GM10266 (cell line): Measurements from ENCODE around the gene UNC79.

Experiments used
- DNase-seq: peaks from one replicate; pipeline ENCODE4 v3.0.0; 2012; ENCODE audit errors: extremely low spot score
- TF ChIP-seq, protein P1 (sequence below): IDR thresholded peaks from 2 replicates; pipeline ENCODE4 v1.5.1; 2012; ENCODE audit warnings: mild to moderate bottlenecking, low read depth; ENCODE audit not compliant: control insufficient read depth, insufficient read depth; ENCODE audit errors: missing control alignments

Gene UNC79

GRCh38 chr14:93727039-93727740, 296.5 kb downstream of the UNC79 start:
- TF ChIP-seq, protein P1, sequence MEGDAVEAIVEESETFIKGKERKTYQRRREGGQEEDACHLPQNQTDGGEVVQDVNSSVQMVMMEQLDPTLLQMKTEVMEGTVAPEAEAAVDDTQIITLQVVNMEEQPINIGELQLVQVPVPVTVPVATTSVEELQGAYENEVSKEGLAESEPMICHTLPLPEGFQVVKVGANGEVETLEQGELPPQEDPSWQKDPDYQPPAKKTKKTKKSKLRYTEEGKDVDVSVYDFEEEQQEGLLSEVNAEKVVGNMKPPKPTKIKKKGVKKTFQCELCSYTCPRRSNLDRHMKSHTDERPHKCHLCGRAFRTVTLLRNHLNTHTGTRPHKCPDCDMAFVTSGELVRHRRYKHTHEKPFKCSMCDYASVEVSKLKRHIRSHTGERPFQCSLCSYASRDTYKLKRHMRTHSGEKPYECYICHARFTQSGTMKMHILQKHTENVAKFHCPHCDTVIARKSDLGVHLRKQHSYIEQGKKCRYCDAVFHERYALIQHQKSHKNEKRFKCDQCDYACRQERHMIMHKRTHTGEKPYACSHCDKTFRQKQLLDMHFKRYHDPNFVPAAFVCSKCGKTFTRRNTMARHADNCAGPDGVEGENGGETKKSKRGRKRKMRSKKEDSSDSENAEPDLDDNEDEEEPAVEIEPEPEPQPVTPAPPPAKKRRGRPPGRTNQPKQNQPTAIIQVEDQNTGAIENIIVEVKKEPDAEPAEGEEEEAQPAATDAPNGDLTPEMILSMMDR, result no peak
- DNase-seq, result no peak

DNA sequence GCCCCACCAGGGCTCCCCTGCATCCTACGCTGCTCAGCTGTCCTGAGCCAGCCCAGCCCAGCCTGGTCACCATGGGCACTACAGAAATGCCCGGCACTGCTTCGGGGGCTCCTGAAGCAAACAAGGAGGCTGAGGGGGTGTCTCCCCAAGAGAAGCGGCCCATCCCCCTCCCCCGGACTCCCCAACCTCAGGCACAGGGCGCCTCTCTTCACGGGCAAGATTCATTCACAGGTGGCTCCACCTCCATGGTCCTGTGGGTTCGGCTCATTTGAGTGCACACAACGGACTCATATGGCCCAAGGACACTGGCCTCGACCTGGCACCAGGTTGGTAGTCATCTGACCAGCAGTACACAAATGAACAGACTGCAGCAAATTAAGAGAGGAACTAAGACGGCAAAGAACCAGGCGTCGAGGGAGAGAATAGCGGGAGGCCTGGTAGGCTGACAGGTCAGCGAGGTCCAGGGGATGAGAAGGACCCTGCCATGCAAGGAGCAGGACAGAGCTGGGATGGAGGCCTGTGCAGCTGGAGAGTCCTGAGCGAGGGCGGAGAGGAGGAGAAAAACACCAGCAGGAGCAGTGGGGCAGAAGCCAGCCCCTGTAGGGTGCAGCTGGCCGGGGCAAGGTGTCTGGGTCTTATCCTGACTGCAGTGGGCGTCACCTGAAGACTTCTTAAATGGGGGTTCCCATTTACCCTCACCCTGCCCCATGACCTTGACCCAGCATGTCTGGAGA, 297.3 kb downstream of the UNC79 start:
- no peak for DNase-seq
- TF ChIP-seq, protein P1, result no peak

DNA sequence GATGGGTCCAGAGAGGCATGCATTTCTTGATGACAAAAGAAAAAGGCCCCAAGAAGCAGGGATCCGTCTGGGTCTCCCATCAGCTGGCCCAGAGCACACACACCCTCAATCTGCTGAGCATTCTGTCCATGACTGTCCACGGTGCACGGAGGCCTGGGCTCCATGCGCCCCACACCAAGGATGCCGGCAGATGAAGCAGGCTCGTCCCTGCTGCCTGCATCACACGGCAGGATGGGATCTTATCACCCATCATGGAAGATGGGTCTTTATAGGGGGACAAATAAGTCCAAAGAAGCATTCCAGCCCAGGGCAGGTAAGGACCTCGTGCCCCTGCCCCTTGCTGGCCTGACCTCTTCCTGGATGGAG, 297.9 kb downstream of the UNC79 start:
- TF ChIP-seq, protein P1, result no peak

DNA sequence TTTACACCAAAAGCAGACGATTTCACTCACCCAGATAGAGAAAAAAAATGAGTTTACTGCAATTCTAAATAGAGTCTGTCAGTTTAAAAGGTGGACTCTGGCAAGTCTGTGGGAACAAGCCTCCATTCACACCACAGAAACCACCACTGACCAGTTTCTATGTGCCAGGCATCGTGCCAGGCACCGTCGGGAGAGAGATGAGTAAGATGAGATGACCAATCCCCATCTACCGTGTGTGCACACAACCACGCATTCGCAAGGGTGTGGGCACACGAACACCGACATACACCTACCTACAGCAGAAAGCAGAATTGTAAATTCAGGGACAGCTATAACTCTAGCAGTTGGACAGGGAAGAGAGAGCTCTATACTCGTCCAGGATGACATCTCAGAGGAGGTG, 299.3 kb downstream of the UNC79 start:
- DNase-seq, result no peak
- TF ChIP-seq, protein P1, result no peak

More for the DNA sequence above, 297.9 kb downstream of the UNC79 start:
- no peak for DNase-seq

GRCh38 chr14:93731753-93732152, 301.0 kb downstream of the UNC79 start:
- no peak for DNase-seq
- TF ChIP-seq, protein P1, result no peak

DNA sequence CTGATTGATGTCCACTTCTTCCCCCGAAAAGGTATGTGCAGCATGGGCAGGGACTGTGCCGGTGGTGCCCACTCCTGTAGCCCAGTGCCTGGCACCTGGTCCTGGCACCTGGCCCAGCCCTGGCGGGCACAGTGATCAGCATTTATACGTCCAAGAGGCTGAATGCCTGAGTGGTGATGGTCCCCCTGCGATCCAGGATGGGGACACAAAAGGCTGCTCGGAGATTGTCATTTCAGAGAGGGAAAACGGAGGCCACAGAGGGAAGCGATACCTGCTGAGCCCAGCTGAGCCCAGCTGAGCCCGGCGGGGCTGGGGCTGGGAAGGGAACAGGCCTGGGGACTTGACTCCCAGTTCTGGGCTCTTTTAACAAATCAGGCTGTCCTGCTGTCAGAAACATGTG, 301.8 kb downstream of the UNC79 start:
- TF ChIP-seq, protein P1, result no peak
- no peak for DNase-seq

DNA sequence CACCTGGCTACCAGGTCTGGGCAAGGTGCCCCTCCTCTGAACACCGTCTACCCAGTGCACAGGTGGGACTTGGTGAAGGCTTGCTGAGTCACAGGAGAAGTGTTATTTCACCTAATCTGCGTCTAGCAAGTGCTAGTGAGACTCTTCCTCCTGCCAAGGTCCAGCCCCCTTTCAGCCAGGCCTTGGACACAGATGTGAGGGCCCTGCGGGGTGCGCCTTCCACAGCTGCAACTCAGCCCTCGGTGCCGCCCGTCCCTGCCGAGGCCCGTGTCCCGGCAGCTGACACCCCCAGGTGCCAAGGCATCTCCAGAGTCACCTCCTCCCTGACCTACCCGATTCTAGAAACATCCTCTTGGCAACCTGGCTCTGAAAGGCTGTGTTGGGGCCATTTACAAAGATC, 302.5 kb downstream of the UNC79 start:
- TF ChIP-seq, protein P1, result no peak
- DNase-seq, result no peak
